Thyroid gland (tissue), 4 donors: Measurements from ENCODE around the gene COA4.

Experiments
- POLR2A ChIP-seq, 2 donors: fragments of 450-650 bp; IDR thresholded peaks; one replicate each; pipeline ENCODE4 v1.6.1; 2017; ENCODE audit warnings: antibody characterized with exemption in 2 of 2, mild to moderate bottlenecking in 2 of 2, moderate library complexity in 1 of 2
- TF ChIP-seq, protein P1 (sequence below), 6 experiments: fragments of 200-600 bp in 3 of 6; fragments of 450-650 bp in 3 of 6; sonication (generic) in 3 of 6; IDR thresholded peaks; one replicate each; pipeline ENCODE4 v1.5.1; 2016 to 2019; ENCODE audit warnings: antibody characterized with exemption in 6 of 6, mild to moderate bottlenecking in 2 of 6, inconsistent platforms in 1 of 6, moderate library complexity in 1 of 6

DNA sequence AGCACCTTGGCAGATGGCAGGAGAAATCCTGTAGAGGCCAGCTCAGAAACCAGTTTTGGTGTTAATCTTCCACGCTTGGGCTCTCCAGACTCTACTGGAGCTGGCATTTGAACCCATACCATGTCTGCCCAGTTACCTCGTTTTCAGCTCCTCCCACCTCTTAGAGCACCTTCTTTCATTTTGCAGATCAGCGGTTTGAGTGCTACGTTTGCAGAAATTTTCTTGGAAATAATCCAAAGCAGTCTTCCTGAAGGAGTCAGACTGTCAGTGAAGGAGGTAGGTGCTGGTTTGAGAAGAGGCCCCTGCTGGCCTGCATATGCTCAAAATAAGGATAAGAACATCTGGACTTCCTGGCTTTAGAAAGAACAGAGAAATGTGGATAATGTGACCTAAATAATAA lies 13.7 kb downstream of the COA4 start:
- TF ChIP-seq, protein P1, sequence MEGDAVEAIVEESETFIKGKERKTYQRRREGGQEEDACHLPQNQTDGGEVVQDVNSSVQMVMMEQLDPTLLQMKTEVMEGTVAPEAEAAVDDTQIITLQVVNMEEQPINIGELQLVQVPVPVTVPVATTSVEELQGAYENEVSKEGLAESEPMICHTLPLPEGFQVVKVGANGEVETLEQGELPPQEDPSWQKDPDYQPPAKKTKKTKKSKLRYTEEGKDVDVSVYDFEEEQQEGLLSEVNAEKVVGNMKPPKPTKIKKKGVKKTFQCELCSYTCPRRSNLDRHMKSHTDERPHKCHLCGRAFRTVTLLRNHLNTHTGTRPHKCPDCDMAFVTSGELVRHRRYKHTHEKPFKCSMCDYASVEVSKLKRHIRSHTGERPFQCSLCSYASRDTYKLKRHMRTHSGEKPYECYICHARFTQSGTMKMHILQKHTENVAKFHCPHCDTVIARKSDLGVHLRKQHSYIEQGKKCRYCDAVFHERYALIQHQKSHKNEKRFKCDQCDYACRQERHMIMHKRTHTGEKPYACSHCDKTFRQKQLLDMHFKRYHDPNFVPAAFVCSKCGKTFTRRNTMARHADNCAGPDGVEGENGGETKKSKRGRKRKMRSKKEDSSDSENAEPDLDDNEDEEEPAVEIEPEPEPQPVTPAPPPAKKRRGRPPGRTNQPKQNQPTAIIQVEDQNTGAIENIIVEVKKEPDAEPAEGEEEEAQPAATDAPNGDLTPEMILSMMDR (IDR thresholded peaks at IDR 0.05): peak in 1 of 6 experiments; percentile 11
- TF ChIP-seq POLR2A (IDR thresholded peaks at IDR 0.05): no peak
